GM18861 (cell line): ENCODE results near the gene PPP2R3A.
"Not testable (repeated sequence)": the region's sequence is repeated elsewhere in the genome, so short reads cannot be mapped to it uniquely, and the experiment has no call there.

Experiments
- ATAC-seq: cut with Tn5 transposase; IDR thresholded peaks from one replicate; pipeline ENCODE4 v1.9.1; 2021; ENCODE audit not compliant: unreplicated experiment

Gene PPP2R3A

GRCh38 chr3:136146981-136147729 is 181.6 kb downstream of the PPP2R3A start:
- ATAC-seq = no peak

GRCh38 chr3:136149667-136150066 is 184.1 kb downstream of the PPP2R3A start:
- no peak for ATAC-seq

- no peak for ATAC-seq
These were observed 185.7 kb downstream of the PPP2R3A start for GRCh38 chr3:136151219-136151618.

- no peak for ATAC-seq
These were observed 186.8 kb downstream of the PPP2R3A start for GRCh38 chr3:136152176-136152843.

- no peak for ATAC-seq
These were observed 187.4 kb downstream of the PPP2R3A start for GRCh38 chr3:136152963-136153362.

GRCh38 chr3:136161516-136161915 is 196.0 kb downstream of the PPP2R3A start:
- no peak for ATAC-seq

GRCh38 chr3:136162322-136162721 is 196.8 kb downstream of the PPP2R3A start:
- no peak for ATAC-seq

- ATAC-seq = not testable (repeated sequence)
These were observed 198.1 kb downstream of the PPP2R3A start for GRCh38 chr3:136163607-136164006.

- ATAC-seq = no peak
These were observed 201.0 kb downstream of the PPP2R3A start for GRCh38 chr3:136166507-136166906.

- ATAC-seq = not testable (repeated sequence)
These were observed 202.7 kb downstream of the PPP2R3A start for GRCh38 chr3:136168236-136168635.

GRCh38 chr3:136171097-136171542 is 205.6 kb downstream of the PPP2R3A start:
- ATAC-seq = no peak

- no peak for ATAC-seq
These were observed 208.5 kb downstream of the PPP2R3A start for GRCh38 chr3:136173939-136174490.

- ATAC-seq = no peak
These were observed 212.3 kb downstream of the PPP2R3A start for GRCh38 chr3:136177876-136178275.

- ATAC-seq = no peak
These were observed 216.2 kb downstream of the PPP2R3A start for GRCh38 chr3:136181741-136182140.

- ATAC-seq = no peak
These were observed 219.2 kb downstream of the PPP2R3A start for GRCh38 chr3:136184703-136185102.

- ATAC-seq = no peak
These were observed 220.8 kb downstream of the PPP2R3A start for GRCh38 chr3:136186344-136186743.

- ATAC-seq = no peak
These were observed 221.3 kb downstream of the PPP2R3A start for GRCh38 chr3:136186846-136187245.

- ATAC-seq = no peak
These were observed 222.3 kb downstream of the PPP2R3A start for GRCh38 chr3:136187868-136188267.

- ATAC-seq = no peak
These were observed 223.5 kb downstream of the PPP2R3A start for GRCh38 chr3:136189043-136189442.

GRCh38 chr3:136189859-136190617 is 224.5 kb downstream of the PPP2R3A start:
- no peak for ATAC-seq

- ATAC-seq = not testable (repeated sequence)
These were observed 226.7 kb downstream of the PPP2R3A start for GRCh38 chr3:136192195-136192594.
